Ascending aorta (tissue), 2 donors: ENCODE data around the gene SORCS2. TPM values are rescaled to one million over a fixed set of nuclear protein-coding genes. Genes with fewer than 3 reads are reported as not detected.

Source experiments
- DNase-seq, 2 donors: peaks; one replicate each; pipeline ENCODE4 v3.0.0-alpha.2; 2019; ENCODE audit warnings: low spot score in 2 of 2
- H3K27ac ChIP-seq, 2 donors: fragments of 200-600 bp; sonication (generic); one replicate each; pipeline ENCODE4 v1.5.1; 2016 to 2017; ENCODE audit warnings: mild to moderate bottlenecking in 1 of 2
- H3K27me3 ChIP-seq: fragments of 200-600 bp; sonication (generic); one replicate; pipeline ENCODE4 v1.5.1; 2017
- H3K36me3 ChIP-seq, 2 donors: fragments of 200-600 bp; sonication (generic); one replicate each; pipeline ENCODE4 v1.5.1; 2016
- H3K4me1 ChIP-seq, 2 donors: fragments of 200-600 bp; sonication (generic); one replicate each; pipeline ENCODE4 v1.5.1; 2016 to 2017; ENCODE audit warnings: mild to moderate bottlenecking in 1 of 2
- H3K4me3 ChIP-seq, 2 donors: fragments of 200-600 bp; sonication (generic); one replicate each; pipeline ENCODE4 v1.5.1; 2016 to 2017; ENCODE audit warnings: mild to moderate bottlenecking in 1 of 2
- H3K9me3 ChIP-seq, 2 donors: fragments of 200-600 bp; sonication (generic); one replicate each; pipeline ENCODE4 v1.5.1; 2016
- CTCF ChIP-seq, 3 experiments: fragments of 200-600 bp in 2 of 3; fragments of 450-650 bp in 1 of 3; sonication (generic) in 2 of 3; IDR thresholded peaks; one replicate each; pipeline ENCODE4 v1.5.1; 2016 to 2019; ENCODE audit warnings: antibody characterized with exemption in 3 of 3, mild to moderate bottlenecking in 1 of 3, moderate library complexity in 1 of 3
- intact Hi-C: fragments of 100-400 bp; cut with DNase I; formaldehyde crosslinking; loops from one replicate; pipeline ENCODE4 v1.15.1; 2023
- total RNA-seq: library from RNA; depleted of rRNA; stranded (reverse); fragments of >200 nt; gene quantifications from one replicate; pipeline ENCODE4 v1.1.0, GENCODE V29; 2016

The SORCS2 gene
- total RNA-seq, 1 donor from 2014 or later, result 0.32 TPM

- intact Hi-C loops, result no loop called here
- Histone ChIP-seq H3K36me3 (no peaks in the 10 kb centered on the region), H3K4me1 (no peaks in the 10 kb centered on the region), H3K9me3 (no peaks in the 10 kb centered on the region), H3K4me3 (no peak overlapping the region), H3K27me3 (no peaks in the 10 kb centered on the region), H3K27ac (no peak overlapping the region)
- TF ChIP-seq CTCF (IDR thresholded peaks at IDR 0.05), result no peak
- no peak for DNase-seq
Observed at GRCh38 chr4:7255996-7256395, 63.7 kb downstream of the SORCS2 start.

GRCh38 chr4:7256984-7257810 lies 64.9 kb downstream of the SORCS2 start:
- TF ChIP-seq CTCF (IDR thresholded peaks at IDR 0.05), result no peak
- Histone ChIP-seq H3K27me3 (no peaks in the 10 kb centered on the region), H3K4me1 (no peaks in the 10 kb centered on the region), H3K36me3 (no peaks in the 10 kb centered on the region), H3K27ac (no peak overlapping the region), H3K4me3 (no peak overlapping the region), H3K9me3 (no peaks in the 10 kb centered on the region)
- no peak for DNase-seq
- intact Hi-C loops, result no loop called here

- H3K9me3 ChIP-seq, result no peaks in the 10 kb centered on the region
- H3K27me3 ChIP-seq, result no peaks in the 10 kb centered on the region
- no peak overlapping the region for H3K4me3 ChIP-seq
- H3K27ac ChIP-seq, result no peak overlapping the region
- TF ChIP-seq CTCF (IDR thresholded peaks at IDR 0.05), result no peak
- H3K36me3 ChIP-seq, result no peaks in the 10 kb centered on the region
- DNase-seq, result no peak
- no peaks in the 10 kb centered on the region for H3K4me1 ChIP-seq
- intact Hi-C loops, result no loop called here
Observed at GRCh38 chr4:7259039-7259438, 66.7 kb downstream of the SORCS2 start.

GRCh38 chr4:7260569-7260968 lies 68.2 kb downstream of the SORCS2 start:
- intact Hi-C loops, result no loop called here

GRCh38 chr4:7261087-7261486 lies 68.7 kb downstream of the SORCS2 start:
- H3K27me3 ChIP-seq, result no peaks in the 10 kb centered on the region
- H3K36me3 ChIP-seq, result no peaks in the 10 kb centered on the region
- no peak overlapping the region for H3K27ac ChIP-seq
- H3K4me3 ChIP-seq, result no peak overlapping the region
- intact Hi-C loops, result no loop called here
- DNase-seq, result no peak
- TF ChIP-seq CTCF (IDR thresholded peaks at IDR 0.05), result no peak
- no peaks in the 10 kb centered on the region for H3K4me1 ChIP-seq
- H3K9me3 ChIP-seq, result no peaks in the 10 kb centered on the region

More at GRCh38 chr4:7260569-7260968, 68.2 kb downstream of the SORCS2 start:
- no peaks in the 10 kb centered on the region for H3K4me1 ChIP-seq
- H3K4me3 ChIP-seq, result no peak overlapping the region
- no peaks in the 10 kb centered on the region for H3K9me3 ChIP-seq
- no peak for DNase-seq
- H3K27ac ChIP-seq, result no peak overlapping the region
- TF ChIP-seq CTCF (IDR thresholded peaks at IDR 0.05), result no peak
- no peaks in the 10 kb centered on the region for H3K27me3 ChIP-seq
- H3K36me3 ChIP-seq, result no peaks in the 10 kb centered on the region
